CD4-positive, alpha-beta T cell treated with Interleukin-1 beta for 1 hour (primary cell): Measurements from ENCODE around the gene CDH4.
"Not testable (repeated sequence)": the region's sequence is repeated elsewhere in the genome, so short reads cannot be mapped to it uniquely, and the experiment has no call there.

ENCODE experiments used
- DNase-seq, 2 donors: peaks; one replicate each; pipeline ENCODE4 v3.0.0-alpha.2; 2020 to 2022

The CDH4 gene

DNA sequence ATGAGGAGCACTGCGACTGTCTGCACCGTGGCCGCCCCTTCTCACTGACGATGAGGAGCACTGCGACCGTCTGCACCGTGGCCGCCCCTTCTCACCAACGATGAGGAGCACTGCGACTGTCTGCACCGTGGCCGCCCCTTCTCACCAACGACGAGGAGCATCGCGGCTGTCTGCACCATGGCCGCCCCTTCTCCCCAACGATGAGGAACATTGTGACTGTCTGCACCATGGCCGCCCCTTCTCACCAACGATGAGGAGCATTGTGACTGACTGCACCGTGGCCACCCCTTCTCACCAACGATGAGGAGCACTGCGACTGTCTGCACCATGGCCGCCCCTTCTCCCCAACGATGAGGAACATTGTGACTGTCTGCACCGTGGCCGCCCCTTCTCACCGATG, 696.0 kb downstream of the CDH4 start:
- not testable (repeated sequence) for DNase-seq

DNA sequence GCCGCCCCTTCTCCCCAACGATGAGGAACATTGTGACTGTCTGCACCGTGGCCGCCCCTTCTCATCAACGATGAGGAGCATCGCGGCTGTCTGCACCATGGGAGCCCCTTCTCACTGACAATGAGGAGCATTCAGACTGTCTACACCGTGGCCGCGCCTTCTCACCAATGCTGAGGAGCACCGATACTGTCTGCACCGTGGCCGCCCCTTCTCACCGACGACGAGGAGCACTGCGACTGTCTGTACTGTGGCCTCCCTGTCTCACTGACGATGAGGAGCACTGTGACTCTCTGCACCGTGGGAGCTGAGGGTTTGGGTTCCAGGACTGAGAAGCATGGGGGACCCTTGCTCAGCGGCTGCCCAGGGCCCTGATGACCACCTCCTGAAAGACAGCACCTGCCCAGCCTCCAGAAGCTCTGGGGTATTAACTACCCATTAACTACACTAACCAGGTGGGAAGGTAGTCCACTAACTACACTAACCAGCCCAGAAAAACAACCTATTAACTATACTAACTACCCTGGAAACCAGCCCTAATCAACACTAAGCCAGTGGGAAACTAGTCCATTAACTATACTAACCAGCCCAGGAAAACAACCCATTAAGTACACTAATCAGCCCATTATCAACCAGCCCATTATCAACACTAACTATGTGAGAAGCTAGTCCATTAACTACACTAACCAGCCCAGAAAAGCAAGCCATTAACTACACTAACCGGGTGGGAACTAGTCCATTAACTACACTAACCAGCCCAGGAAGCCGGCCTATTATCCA, 696.7 kb downstream of the CDH4 start:
- DNase-seq: no peak

DNA sequence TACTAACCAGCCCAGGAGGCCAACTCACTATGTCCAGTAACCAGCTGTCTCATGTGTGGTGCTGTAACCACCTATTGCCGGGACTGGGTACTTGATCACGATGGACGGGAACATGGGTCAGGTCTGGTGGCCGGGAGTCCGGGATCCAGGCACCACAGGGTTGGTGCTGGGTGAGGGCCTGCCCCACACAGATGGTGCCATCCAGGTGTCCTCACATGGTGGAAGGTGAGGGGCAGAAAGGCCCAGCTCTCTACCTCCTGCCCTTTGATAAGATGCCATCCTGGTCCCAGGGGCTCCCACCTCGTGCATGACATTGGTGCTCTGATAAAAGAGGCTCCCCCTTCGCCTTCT, 697.3 kb downstream of the CDH4 start:
- no peak for DNase-seq

DNA sequence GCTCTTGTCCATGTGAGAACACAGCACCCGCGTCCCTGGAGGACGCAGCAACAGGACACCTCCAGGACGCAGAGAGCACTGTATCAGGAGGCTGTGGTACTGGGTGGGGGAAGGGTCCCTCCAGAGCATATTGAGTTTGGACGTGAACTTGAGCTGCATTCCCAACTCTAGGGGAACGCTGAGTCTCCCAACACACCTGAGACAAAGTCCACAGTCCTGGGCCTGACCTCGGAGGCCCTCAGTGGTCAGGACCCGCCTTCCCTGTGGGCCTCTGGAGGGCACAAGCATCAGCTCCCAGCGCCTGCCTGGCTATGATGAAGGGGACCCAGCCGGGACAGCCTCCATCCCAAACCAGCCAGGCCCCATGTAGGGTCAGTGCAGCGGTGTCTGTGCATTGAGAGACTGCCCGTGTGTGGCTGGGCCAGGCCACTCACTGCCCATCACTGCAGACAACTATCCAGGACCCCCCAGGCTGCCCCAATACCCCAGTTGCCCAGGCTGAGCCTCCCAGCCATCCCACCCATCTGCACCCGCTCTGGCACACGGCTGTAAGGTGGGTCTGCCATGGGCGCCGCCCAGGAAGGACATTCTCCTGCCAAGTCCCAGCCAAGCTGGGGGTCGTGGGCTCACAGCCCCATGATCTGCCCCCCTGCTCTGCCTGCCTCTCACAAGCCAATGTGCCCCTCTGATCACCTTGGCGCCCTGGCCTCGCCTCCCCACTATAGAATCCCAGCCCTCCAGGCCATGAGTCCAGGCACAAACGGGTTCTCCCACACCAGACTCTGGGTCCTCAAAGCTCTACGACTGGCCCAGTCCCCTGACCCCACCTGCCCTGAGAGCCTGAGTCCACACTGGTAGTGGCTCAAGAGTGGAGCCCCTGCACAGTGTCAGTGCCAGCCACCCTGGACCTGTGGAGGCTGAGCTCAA, 697.9 kb downstream of the CDH4 start:
- DNase-seq: no peak

DNA sequence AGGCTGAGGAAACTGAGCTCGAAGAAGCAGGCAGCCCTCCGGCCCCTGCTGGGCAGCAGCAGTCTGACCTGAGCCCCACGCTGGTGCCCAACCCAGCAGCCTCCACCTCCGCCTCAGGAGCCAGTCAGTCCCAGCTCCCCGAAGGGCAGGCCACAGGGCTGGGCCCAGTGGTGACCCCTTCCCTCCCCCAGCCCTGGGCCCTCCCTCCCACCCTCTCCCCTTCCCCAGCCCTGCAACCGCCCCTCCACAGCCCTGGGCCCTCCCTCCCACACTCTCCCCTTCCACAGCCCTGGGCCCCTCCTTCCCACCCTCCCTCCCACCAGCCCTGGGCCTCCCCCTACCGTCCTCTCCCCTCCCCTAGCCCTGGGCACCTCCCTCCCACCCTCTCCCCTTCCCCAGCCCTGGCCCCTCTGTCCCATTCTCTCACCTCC, 698.6 kb downstream of the CDH4 start:
- no peak for DNase-seq

DNA sequence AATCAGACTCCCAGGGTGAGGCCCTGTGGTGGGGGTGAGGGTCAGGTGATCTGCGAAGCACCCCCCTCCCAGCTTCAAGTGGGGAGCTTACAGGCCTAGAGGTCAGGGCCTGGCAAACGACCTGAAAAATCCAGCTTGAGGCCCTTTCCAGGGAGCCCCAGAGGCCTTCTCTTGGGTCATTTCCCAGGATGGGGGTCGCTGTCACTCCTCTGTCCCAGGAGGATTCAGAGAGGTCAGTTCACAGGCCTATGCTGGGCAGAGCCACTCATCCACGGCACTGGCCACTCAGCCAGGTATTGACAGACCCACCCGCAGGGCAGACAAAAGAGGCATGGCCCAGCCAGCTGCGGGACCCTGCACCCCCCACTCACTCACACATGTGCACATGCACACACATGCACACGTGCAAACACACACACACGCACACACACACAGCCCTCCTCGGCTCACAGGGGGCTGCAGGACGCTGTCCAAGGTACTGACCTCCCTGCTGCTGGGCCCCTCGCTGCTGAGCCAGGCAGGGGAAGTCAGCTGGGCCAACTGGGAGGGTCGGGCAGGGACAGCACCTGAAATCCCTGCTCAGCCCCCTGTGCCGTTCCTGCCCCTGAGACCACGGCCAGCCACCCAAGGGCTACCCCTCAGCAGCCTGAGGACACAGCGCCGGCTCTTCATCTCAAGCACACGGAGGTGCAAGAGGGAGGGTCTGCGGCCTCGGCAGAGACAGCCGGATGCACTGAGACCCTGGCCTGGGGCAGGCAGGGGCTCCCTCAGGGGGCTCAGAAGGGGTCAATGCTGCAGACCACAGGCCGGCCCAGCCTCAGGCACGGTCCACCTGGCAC, 699.9 kb downstream of the CDH4 start:
- DNase-seq: no peak

DNA sequence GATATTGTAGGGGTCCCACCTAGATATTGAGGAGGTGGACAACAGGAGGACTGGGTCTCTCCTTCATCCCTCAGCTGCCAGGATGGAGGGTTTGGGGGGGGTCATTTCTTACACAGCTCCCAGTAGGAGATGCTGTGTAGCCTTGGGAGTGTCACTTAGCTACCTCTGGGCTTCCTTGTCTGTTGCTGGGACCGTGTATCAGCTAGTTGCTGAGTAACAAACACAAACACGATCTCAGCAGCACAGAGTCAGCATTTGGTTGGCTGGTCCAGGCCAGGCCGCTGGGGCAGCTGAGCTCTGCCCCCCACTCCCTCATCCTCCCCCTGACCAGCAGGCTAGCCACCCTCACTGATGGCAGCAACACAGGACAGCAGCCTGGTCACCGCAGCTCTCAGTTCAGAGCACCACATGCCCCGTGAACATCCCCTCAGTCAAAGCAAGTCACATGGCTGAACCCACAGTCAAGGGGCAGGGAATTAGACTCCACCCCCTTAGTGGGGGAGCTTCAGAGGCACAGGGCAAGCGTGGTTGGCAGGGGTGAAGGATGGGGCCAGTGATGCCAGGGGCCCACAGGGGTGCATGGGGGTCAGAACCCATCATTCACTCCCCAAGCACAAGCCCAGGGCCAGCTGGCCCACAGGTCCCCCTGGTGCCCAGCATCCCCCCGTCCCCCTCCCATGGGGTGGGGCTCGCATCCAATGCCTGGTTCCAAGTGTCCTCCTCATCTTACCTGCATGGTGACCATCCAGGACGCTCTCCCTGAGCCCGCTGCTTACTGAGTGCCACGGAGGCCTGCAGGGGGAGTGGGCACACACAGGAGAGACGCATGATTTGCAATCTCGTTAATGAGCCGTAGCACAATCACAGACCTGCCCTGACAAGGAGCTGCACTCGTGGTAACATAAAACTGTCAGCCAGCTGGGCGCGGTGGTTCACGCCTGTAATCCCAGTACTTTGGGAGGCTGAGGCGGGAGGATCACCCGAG, 701.3 kb downstream of the CDH4 start:
- no peak for DNase-seq

DNA sequence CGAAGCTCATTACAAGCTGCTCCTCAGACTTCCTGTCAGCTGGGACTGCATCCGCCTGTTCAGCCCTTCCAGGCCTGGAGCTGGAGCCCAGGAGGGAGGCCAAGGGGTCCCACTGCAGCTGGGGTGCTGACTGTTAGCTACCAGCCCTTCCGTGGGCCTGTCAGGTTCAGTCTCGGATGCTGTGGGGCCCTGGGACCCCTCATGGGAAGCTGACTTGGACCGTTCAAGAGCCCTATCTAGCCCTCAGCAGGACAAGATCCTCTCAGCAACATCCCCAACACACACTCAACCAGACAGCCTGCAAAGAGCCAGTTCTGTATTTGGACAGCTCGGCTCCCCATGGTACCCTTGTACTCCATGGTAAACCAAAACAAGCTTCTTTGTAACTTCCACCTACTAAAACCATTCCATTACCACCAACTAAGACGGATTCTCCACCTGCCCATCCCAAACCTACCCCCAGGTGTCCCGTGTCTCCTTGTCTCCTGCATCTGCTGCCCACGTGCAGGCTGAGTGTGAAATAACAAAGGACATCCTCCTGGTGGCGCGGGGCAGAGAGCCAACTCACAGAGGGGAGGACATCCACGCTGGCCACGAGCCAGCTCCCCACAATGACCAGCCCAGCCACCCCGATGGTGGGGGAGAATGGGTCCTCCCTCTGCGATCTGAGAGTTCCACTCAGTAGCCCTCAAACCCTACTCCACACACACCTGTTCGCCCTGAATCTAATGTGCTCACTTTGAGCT, 702.4 kb downstream of the CDH4 start:
- DNase-seq: no peak

DNA sequence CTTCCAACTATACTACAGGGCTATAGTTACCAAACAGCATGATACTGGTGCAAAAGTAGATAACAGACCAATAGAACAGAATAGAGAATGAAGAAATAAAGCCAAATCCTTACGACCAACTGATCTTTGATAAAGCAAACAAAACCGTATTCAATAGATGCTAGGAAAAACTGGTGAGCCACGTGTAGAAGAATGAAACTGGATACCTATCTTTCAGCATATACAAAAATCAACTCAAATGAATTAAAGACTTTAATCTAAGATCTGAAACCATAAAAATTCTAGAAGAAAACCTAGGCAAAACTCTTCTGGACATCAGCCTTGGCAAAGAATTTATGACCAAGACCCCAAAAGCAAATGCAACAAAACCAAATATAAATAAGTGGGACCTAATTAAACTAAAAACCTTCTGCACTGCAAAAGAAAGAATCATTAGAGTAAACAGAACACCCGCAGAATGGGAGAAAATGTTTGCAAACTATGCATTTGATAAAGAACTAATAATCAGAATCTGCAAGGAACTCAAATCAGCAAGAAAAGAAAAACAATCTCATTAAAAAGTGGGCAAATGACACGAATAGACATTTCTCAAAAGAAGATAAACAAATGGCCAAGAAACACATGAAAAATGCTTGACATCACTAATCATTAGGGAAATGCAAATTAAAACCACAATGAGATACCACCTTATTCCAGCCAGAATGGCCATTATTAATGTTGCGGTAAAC, 703.8 kb downstream of the CDH4 start:
- no peak for DNase-seq

DNA sequence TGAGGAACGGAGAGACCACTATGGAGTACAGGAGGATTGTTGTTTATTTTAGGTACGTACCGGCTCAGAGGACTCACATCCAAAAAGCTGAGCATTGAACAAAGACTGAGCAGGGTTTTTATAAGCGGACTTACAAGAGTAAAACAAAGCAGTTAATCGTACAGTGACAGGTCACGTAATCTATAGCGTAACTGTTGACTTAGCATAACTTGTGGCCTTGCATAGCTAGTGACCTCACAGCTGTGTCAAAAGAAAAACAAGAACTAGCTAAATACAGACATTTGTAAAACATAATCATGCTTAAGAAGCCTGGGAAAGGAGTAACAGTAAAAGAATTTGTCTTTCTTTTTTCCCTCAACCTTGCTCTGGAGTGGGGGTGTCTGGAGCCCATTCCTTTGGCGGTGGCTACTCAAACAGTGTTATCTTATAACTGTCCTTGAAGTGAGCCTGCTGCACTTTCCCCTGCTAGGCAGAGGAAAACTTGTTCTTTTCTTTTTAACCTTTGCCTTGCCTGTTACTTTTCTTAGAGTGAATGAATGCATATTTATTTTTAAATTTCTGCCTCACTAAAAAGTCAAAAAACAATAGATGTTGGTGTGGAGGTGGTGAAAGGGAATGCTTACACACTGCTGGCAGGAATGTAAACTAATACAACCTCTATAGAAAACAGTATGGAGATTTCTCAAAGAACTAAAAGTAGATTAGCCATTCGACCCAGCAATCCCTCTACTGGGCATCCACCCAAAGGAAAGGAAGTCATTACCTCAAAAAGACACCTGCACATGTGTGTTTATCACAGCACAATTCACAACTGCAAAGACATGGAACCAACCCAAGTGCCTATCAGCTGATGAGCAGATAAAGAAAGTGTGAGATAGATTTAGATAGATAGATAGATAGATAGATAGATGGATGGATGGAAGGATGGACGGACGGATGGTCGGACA, 704.6 kb downstream of the CDH4 start:
- no peak for DNase-seq

DNA sequence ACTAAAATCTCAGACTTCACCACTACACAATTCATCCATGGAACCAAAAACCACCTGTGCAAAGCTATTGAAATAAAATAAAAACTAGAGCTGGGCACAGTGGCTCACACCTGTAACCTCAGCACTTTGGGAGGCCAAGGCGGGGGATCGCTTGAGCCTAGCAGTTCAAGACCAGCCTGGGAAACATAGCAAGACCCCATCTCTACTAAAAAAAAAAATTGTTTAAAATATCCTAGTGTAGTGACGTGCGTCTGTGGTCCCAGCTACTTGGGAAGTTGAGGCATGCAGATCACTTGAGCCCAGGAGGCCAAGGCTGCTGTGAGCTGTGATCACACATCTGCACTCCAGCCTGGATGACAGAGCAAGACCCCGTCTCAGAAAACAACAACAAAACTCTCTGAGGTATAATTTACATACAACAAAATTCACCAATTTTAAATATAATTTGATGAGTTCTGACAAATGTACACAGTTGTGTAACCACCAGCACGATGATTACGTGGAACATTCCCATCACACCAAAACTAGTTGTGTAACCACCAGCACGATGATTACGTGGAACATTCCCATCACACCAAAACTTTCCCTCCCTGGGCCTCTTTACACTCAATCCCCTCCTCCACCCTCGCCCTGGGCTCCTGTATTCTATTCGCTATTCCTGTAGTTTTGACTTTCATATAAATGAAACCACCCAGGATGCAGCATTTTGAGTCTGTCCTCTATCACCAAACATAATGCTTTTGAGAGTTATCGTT, 706.1 kb downstream of the CDH4 start:
- DNase-seq: no peak

DNA sequence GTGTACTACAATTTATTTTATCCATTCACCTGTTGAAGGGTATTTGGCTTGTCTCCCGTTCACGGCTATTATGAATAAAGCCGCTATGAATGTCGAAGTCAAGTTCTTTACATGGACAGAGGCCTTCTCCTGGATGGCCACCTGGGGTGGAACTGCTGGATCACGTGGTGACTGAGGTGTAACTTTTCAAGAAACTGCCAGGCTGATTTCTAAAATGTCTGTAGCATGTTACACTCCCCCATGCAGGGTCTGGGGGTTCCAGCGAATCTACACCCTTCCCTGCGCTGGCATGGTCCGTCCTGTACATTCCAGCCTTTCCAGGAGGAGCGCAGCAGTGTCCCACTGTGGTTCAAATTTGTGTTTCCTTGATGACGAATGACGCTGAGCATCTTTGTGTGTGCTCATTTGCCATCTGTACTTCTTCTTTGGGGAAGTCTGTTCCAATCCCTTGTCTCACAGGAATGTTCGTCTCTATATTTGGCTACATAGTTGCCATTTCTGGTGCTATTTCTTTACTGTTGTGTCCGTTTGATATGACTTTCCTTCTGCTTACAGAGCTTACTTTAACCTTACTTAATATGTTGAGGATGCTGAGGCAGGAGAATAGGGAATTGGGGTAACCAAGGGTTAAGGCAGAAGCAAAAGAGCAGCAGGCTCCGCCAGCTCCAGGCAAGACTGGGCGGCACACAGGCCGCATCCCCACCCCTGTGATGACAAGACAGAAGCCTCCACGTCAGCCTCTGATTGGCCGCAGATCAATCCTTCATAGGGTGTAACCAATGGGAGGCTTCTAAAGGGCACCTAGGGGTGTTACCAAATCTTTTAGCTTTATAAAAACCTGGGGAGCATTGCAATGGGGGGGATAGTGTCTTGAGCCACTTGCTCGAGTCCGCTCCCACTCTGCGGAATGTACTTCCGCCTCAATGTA, 707.0 kb downstream of the CDH4 start:
- DNase-seq: no peak

DNA sequence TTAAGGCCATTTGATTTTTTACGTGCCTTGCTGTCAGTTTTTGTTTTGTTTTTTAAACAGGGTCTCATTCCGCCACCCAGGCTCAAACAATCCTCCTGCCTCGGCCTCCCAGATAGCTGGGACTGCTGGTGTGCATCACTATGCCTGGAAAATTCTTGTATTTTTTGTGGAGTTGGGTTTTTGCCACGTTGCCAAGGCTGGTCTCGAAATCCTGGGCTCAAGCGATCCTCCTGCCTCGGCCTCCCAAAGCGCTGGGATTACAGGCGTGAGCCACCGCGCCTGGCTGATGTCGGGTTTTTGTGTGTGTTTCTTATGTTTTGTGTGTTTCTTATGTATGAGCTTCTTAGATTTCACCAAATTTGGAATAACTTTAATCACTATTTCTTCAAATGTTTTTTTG, 708.8 kb downstream of the CDH4 start:
- no peak for DNase-seq

DNA sequence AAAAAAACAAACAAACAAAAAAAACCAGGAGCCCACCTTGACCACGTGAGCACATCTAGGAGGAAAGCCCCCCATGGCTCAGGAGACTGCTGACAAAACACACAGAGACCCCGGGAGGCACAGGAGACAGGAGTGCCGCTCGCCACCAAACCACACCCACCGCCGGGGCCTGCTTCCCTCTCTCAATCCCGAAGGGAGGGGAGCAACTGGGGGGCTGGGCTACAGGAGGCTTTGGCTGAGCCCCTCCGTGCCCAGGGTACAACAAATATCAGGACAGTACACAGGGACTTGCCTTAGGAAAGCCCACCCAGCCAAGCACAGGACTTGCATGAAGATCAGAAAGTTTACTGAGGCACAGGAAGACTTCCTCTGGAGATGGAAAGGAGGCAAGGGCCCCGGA, 711.1 kb downstream of the CDH4 start:
- no peak for DNase-seq

DNA sequence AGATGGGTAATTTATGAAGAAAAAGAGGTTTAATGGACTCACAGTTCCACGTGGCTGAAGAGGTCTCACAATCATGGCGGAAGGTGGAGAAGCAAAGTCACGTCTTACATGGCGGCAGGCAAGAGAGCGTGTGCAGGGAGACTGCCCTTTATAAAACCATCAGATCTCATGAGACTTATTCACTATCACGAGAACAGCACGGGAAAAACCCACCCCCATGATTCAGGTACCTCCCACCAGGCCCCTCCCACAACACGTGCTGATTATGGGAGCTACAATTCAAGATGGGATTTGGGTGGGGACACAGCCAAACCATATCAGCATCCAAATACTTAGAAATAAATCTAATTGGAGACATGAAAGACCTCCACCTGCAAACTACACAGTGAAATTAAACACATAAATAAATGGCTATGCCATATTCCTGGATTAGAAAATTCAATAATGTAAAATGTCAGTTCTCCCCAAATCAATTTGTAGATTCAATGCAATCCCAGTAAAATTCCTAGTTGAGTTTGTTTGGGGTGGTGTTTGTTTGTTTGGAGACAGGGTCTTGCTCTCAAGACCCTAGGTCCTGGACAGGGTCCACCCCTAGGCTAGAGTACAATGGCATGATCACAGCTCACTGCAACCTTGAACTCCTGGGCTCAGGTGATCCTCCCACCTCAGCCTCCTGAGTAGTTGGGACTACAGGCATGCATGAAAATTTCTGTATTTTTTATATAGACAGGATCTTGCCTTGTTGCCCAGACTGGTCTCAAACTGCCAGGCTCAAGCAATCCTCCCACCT, 712.0 kb downstream of the CDH4 start:
- DNase-seq: no peak
